Subcutaneous adipose tissue (tissue), 4 donors: ENCODE measurements around the gene PHF14. TPM values are rescaled to one million over a fixed set of nuclear protein-coding genes. Genes with fewer than 3 reads are reported as not detected.

Experiments
- total RNA-seq, 4 donors: library from RNA; depleted of rRNA; stranded (reverse); fragments of >200 nt; gene quantifications; one replicate each; pipeline ENCODE4 v1.1.0, GENCODE V29; 2016
- TF ChIP-seq, protein P1 (sequence below): fragments of 450-650 bp; IDR thresholded peaks from one replicate; pipeline ENCODE4 v1.5.1; 2016; ENCODE audit warnings: low read depth, mild to moderate bottlenecking, control low read depth, antibody characterized with exemption, moderate library complexity

Gene PHF14
- total RNA-seq, 4 donors from 2014 or later: 39.9 to 51.7 (median 42.9) TPM

DNA sequence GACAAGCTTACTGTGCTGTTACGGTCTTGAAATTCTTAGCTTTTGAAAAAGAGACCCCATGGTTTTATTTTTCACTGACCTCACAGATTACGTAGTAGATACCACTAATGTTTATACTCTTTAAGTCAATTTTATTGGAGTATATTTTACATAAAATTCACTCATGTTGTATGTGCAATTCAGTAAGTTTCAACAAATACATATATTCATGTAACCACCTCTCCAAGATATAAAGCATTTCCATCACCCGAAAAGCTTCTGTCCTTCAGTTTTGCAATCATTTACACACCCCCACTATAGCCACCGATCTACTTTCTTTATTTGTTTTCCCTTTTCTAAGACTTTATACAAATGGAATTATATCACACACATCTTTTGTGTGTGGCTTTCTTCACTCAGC is 199.2 kb downstream of the PHF14 start:
- TF ChIP-seq, protein P1, sequence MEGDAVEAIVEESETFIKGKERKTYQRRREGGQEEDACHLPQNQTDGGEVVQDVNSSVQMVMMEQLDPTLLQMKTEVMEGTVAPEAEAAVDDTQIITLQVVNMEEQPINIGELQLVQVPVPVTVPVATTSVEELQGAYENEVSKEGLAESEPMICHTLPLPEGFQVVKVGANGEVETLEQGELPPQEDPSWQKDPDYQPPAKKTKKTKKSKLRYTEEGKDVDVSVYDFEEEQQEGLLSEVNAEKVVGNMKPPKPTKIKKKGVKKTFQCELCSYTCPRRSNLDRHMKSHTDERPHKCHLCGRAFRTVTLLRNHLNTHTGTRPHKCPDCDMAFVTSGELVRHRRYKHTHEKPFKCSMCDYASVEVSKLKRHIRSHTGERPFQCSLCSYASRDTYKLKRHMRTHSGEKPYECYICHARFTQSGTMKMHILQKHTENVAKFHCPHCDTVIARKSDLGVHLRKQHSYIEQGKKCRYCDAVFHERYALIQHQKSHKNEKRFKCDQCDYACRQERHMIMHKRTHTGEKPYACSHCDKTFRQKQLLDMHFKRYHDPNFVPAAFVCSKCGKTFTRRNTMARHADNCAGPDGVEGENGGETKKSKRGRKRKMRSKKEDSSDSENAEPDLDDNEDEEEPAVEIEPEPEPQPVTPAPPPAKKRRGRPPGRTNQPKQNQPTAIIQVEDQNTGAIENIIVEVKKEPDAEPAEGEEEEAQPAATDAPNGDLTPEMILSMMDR: no peak

GRCh38 chr7:11175371-11175770 is 201.7 kb downstream of the PHF14 start:
- TF ChIP-seq, protein P1: no peak

DNA sequence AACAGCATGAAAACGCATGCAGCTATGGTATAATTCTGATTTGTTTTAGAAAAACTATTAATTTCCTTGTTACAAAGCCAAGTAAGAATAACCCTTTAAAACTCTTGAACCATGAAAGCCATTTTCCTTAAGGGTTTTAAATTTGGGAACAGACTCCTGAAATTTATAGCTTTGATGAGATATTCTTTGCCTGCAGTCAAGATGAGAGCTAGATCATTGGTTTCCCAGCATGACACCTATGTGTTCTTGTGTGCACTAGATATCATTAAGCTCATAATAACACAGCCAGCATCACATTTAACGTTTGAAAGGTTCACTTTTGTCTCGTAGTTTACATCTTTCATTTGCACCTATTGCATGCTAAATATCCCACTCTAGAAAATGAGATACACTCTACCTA is 202.2 kb downstream of the PHF14 start:
- TF ChIP-seq, protein P1: no peak

DNA sequence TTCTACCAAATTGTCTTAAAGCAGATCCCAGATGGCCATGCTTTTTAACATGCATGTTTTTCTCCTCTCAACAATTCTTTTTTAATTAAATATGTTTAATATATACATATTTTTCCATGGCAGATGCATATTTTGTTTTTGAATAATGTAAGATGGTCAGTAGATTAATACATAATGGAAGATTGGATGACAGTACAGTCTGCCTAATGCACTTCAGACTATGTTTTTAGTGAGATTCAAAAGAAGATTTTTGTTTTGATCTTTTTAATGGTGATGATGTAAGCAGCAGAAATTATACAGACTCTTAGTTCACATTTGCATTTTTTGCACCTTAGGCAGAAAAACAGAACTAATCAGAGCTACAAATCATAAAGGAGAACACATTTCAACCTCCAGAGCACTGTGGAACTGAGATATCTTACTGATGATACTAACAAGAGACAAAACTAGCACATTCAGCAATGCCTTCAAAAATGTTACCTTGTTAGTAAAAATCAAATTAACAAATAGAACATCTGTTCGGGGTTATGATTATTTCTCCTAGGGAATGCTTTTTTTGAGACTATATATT is 203.4 kb downstream of the PHF14 start:
- TF ChIP-seq, protein P1: no peak

GRCh38 chr7:11177793-11178192 is 204.1 kb downstream of the PHF14 start:
- TF ChIP-seq, protein P1: no peak

DNA sequence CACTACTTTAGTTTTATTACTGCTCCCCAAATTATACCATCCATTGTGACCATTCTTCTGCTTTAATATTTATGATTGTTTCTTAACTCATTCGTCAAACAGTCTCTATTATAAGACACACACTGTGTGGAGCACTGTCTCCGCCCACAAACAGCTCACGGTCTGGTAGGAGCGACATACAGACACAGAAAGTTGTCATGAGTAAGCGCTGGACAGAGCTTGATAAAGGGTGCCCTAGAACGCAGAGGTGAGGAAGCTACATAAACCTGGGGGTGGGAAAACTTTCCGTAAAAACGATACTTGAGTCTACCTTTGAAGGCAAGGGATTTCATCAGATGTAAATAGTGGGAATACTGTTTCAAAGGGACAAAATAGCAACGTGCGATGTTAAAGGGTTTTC is 207.9 kb downstream of the PHF14 start:
- TF ChIP-seq, protein P1: no peak

GRCh38 chr7:11182736-11183135 is 209.1 kb downstream of the PHF14 start:
- TF ChIP-seq, protein P1: no peak
